Measurements from ENCODE around the gene GRAMD2B.
"Not testable (repeated sequence)": the region's sequence is repeated elsewhere in the genome, so short reads cannot be mapped to it uniquely, and the experiment has no call there.

Gene GRAMD2B

GRCh38 chr5:126516133-126516532 lies 92.9 kb downstream of the GRAMD2B start:
- Mint-ChIP-seq H3K36me3 (no peaks in the 10 kb centered on the region), H3K27ac (no peak overlapping the region), H3K27me3 (no peaks in the 10 kb centered on the region), H3K9me3 (no peaks in the 10 kb centered on the region), H3K4me3 (no peak overlapping the region), H3K4me1 (peaks cover 5% of the 10 kb centered on the region)

- Mint-ChIP-seq H3K4me3 (no peak overlapping the region), H3K4me1 (peaks cover 3% of the 10 kb centered on the region), H3K36me3 (no peaks in the 10 kb centered on the region), H3K9me3 (no peaks in the 10 kb centered on the region), H3K27ac (no peak overlapping the region), H3K27me3 (no peaks in the 10 kb centered on the region)
Measured at GRCh38 chr5:126516852-126517251, 93.6 kb downstream of the GRAMD2B start.

- not testable (repeated sequence) for H3K27me3 Mint-ChIP-seq, H3K4me3 Mint-ChIP-seq, H3K36me3 Mint-ChIP-seq, H3K27ac Mint-ChIP-seq, H3K9me3 Mint-ChIP-seq, H3K4me1 Mint-ChIP-seq
Measured at GRCh38 chr5:126519223-126519622, 96.0 kb downstream of the GRAMD2B start.

GRCh38 chr5:126519637-126520592 lies 96.7 kb downstream of the GRAMD2B start:
- no peaks in the 10 kb centered on the region for H3K9me3 Mint-ChIP-seq
- no peaks in the 10 kb centered on the region for H3K4me1 Mint-ChIP-seq
- H3K36me3 Mint-ChIP-seq: no peaks in the 10 kb centered on the region
- peak overlapping the region; percentile 55 for H3K27ac Mint-ChIP-seq
- no peaks in the 10 kb centered on the region for H3K27me3 Mint-ChIP-seq
- no peak overlapping the region for H3K4me3 Mint-ChIP-seq

GRCh38 chr5:126520593-126520953 lies 97.4 kb downstream of the GRAMD2B start:
- Mint-ChIP-seq H3K4me3 (no peak overlapping the region), H3K4me1 (no peaks in the 10 kb centered on the region), H3K27me3 (no peaks in the 10 kb centered on the region), H3K9me3 (no peaks in the 10 kb centered on the region), H3K36me3 (no peaks in the 10 kb centered on the region), H3K27ac (no peak overlapping the region)

GRCh38 chr5:126521130-126521529 lies 97.9 kb downstream of the GRAMD2B start:
- H3K4me3 Mint-ChIP-seq: no peak overlapping the region
- H3K27me3 Mint-ChIP-seq: no peaks in the 10 kb centered on the region
- no peaks in the 10 kb centered on the region for H3K36me3 Mint-ChIP-seq
- no peak overlapping the region for H3K27ac Mint-ChIP-seq
- H3K4me1 Mint-ChIP-seq: peaks cover 3% of the 10 kb centered on the region
- H3K9me3 Mint-ChIP-seq: no peaks in the 10 kb centered on the region

GRCh38 chr5:126523818-126524510 lies 100.8 kb downstream of the GRAMD2B start:
- no peaks in the 10 kb centered on the region for H3K9me3 Mint-ChIP-seq
- peaks cover 3% of the 10 kb centered on the region for H3K4me1 Mint-ChIP-seq
- no peak overlapping the region for H3K27ac Mint-ChIP-seq
- H3K4me3 Mint-ChIP-seq: no peak overlapping the region
- H3K36me3 Mint-ChIP-seq: no peaks in the 10 kb centered on the region
- no peaks in the 10 kb centered on the region for H3K27me3 Mint-ChIP-seq

- H3K27me3 Mint-ChIP-seq: no peaks in the 10 kb centered on the region
- H3K4me3 Mint-ChIP-seq: no peak overlapping the region
- H3K4me1 Mint-ChIP-seq: peaks cover 3% of the 10 kb centered on the region
- H3K27ac Mint-ChIP-seq: no peak overlapping the region
- no peaks in the 10 kb centered on the region for H3K36me3 Mint-ChIP-seq
- H3K9me3 Mint-ChIP-seq: no peaks in the 10 kb centered on the region
Measured at GRCh38 chr5:126525630-126526245, 102.5 kb downstream of the GRAMD2B start.

GRCh38 chr5:126526493-126526892 lies 103.3 kb downstream of the GRAMD2B start:
- H3K27me3 Mint-ChIP-seq: no peaks in the 10 kb centered on the region
- no peaks in the 10 kb centered on the region for H3K9me3 Mint-ChIP-seq
- no peak overlapping the region for H3K27ac Mint-ChIP-seq
- no peak overlapping the region for H3K4me3 Mint-ChIP-seq
- peaks cover 3% of the 10 kb centered on the region for H3K4me1 Mint-ChIP-seq
- H3K36me3 Mint-ChIP-seq: no peaks in the 10 kb centered on the region

GRCh38 chr5:126527158-126527557 lies 103.9 kb downstream of the GRAMD2B start:
- H3K4me1 Mint-ChIP-seq: peaks cover 3% of the 10 kb centered on the region
- H3K9me3 Mint-ChIP-seq: no peaks in the 10 kb centered on the region
- no peak overlapping the region for H3K4me3 Mint-ChIP-seq
- no peak overlapping the region for H3K27ac Mint-ChIP-seq
- no peaks in the 10 kb centered on the region for H3K36me3 Mint-ChIP-seq
- no peaks in the 10 kb centered on the region for H3K27me3 Mint-ChIP-seq

GRCh38 chr5:126527892-126528291 lies 104.7 kb downstream of the GRAMD2B start:
- no peak overlapping the region for H3K27ac Mint-ChIP-seq

GRCh38 chr5:126531543-126532120 lies 108.4 kb downstream of the GRAMD2B start:
- no peak overlapping the region for H3K4me3 Mint-ChIP-seq
- no peaks in the 10 kb centered on the region for H3K27me3 Mint-ChIP-seq
- no peak overlapping the region for H3K27ac Mint-ChIP-seq
- no peaks in the 10 kb centered on the region for H3K36me3 Mint-ChIP-seq
- no peaks in the 10 kb centered on the region for H3K4me1 Mint-ChIP-seq
- H3K9me3 Mint-ChIP-seq: no peaks in the 10 kb centered on the region

More at GRCh38 chr5:126527892-126528291, 104.7 kb downstream of the GRAMD2B start:
- no peaks in the 10 kb centered on the region for H3K27me3 Mint-ChIP-seq
- no peaks in the 10 kb centered on the region for H3K9me3 Mint-ChIP-seq
- peaks cover 3% of the 10 kb centered on the region for H3K4me1 Mint-ChIP-seq
- H3K36me3 Mint-ChIP-seq: no peaks in the 10 kb centered on the region
- no peak overlapping the region for H3K4me3 Mint-ChIP-seq

GRCh38 chr5:126534553-126534952 lies 111.3 kb downstream of the GRAMD2B start:
- Mint-ChIP-seq H3K9me3 (no peaks in the 10 kb centered on the region), H3K27ac (no peak overlapping the region), H3K27me3 (no peaks in the 10 kb centered on the region), H3K36me3 (no peaks in the 10 kb centered on the region), H3K4me1 (no peaks in the 10 kb centered on the region), H3K4me3 (no peak overlapping the region)

GRCh38 chr5:126535856-126536545 lies 112.8 kb downstream of the GRAMD2B start:
- no peaks in the 10 kb centered on the region for H3K36me3 Mint-ChIP-seq
- H3K27ac Mint-ChIP-seq: no peak overlapping the region
- no peak overlapping the region for H3K4me3 Mint-ChIP-seq
- no peaks in the 10 kb centered on the region for H3K27me3 Mint-ChIP-seq
- H3K4me1 Mint-ChIP-seq: no peaks in the 10 kb centered on the region
- no peaks in the 10 kb centered on the region for H3K9me3 Mint-ChIP-seq

- Mint-ChIP-seq H3K9me3 (no peaks in the 10 kb centered on the region), H3K4me3 (no peak overlapping the region), H3K27ac (no peak overlapping the region), H3K4me1 (no peaks in the 10 kb centered on the region), H3K27me3 (no peaks in the 10 kb centered on the region), H3K36me3 (no peaks in the 10 kb centered on the region)
Measured at GRCh38 chr5:126536874-126537273, 113.7 kb downstream of the GRAMD2B start.

All from activated naive CD4-positive, alpha-beta T cell treated with anti-CD3 and anti-CD28 coated beads, Interleukin-2, amount 50 U/mL, for 24 hours (primary cell).